LHCN-M2 (cell line): ENCODE data around the gene SWAP70. TPM values are rescaled to one million over a fixed set of nuclear protein-coding genes. Genes with fewer than 3 reads are reported as not detected.

Source experiments
- DNase-seq: peaks from one replicate; pipeline ENCODE4 v3.0.0-alpha.2; 2012; ENCODE audit warnings: low read depth
- total RNA-seq: library from RNA; depleted of rRNA; stranded (reverse); fragments of >200 nt; gene quantifications from 2 replicates; pipeline ENCODE4 v1.2.3, GENCODE V29; 2014

SWAP70 gene
- total RNA-seq, 1 experiment from 2014 or later = 24.1 TPM

DNA sequence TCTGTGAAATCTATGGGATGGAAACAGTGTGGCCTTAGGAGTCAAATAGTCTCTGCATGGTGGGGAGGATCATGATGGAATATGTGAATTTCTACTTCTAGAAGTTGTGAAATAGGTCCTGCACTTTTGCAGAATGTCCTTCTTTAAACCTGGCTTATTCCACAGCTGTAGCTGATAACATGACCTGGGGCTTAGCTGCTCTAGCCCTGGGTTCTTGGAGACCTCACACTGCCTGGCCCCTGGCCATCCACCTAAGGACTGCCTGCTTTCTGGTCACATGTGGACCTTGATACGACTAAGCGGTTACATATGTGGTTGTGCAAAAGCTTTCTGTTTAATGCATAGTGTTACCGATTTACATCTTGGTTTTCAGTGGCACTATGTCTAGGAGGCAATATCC lies 88.2 kb downstream of the SWAP70 start:
- DNase-seq = peak; percentile 43

DNA sequence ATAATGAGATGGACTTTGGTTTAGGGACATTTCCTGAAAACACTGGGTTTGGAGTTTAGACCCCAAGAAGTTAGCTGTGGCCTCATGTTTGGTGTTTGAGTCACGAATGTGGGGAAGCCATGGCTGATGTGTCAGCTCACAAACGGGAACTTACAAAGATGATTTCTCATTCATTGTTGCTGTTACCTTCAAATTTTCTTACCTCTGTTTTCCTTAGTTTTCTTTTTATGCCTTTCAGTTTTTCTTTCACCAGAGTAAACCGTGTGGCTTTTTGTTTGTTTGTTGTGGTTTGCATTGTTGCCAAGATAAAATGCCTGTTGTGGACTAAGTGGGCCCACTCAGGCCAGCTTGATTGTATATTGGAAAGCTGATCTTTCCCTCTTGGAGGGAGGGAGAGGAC lies 89.1 kb downstream of the SWAP70 start:
- peak; percentile 84 for DNase-seq

DNA sequence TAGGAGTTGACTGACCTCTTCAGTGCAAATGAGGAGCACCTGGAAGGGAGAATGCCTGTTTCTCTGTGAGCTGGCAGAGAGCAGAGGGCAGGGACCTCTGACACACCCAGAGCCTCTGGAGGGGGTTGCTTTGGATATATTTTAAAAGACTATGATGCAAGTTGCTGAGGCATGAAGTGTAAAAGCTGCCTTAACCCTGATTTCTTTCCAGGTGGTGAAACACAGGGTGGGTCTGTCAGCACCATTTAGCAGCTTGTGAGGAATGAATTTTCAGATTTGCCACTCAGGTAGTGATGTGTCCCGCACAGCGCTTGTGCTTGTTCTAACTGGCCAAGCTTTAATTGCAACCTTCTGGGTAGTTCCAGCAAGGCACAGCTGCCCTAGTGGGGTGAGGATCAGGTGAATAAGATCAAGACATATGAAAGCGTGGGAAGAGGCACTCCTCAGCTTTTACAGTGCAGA lies 90.2 kb downstream of the SWAP70 start:
- peak; percentile 39 for DNase-seq

- peak; percentile 83 for DNase-seq
These were observed 91.8 kb downstream of the SWAP70 start for GRCh38 chr11:9755561-9756185.

DNA sequence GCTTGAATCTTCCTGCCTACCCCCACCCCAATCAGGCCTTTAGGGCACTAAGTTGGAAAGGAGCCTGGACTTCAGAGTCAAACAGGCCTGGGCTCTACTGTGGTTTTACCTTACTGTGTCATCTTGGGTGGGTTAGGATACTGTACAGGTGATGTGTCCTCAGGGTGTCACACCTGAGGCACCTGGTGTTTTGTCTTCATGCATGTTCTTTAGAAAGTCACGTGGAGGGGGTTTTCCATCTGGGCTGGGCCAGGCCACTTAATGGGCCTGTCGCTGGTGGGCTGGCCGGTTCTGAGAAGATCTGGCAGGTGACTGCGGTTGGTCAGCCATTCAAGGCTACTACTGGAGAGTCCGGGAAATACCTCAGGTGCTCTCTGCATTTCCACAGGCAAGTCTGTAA lies 92.6 kb downstream of the SWAP70 start:
- DNase-seq = no peak

- DNase-seq = no peak
These were observed 93.0 kb downstream of the SWAP70 start for GRCh38 chr11:9756878-9757277.

GRCh38 chr11:9757809-9758636 lies 94.1 kb downstream of the SWAP70 start:
- peak; percentile 64 for DNase-seq

DNA sequence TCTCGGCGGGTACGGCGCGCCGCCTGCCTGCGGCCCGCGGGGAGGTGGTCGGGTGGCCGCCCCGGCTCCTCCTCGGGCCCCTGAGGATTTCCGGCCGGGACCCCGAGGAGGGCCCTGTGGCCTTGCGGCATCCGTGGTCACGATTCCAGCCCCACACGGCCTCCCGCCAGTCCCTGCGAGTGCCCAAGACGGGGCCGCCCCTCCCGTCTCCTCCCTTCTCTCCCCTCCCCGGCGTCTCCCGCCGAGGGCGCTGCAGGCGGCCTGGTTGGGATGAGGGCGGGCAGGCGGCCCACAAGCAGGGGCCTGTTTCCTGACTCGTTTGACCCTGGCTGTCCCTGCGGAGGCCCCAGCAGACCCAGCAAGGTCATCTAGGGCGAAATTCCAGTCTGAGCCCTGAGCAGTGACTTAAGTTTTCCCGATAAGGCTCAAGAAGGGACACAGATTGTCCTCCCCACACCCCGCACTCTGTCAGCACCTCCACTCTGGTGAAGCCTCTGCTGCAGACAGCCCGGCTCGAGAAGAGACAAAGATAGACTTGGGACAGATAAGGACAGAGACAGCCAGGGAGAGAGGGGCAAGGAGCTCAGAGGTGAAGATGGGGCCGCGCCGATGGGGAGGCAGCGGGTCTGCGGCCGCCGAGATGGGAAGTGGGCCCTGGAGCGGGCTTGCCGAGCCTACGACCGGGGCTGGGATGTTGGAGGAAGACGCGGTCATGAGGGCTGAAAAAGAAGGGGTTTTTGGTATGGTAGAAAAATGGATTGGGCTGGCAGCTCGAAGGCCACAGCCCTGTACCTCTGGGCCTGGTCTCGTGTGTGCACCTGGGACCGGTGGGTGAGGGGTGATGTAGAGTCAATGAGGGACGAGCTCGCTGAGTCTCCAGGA lies 95.0 kb downstream of the SWAP70 start:
- DNase-seq = peak; percentile 86

GRCh38 chr11:9759519-9760192 lies 95.8 kb downstream of the SWAP70 start:
- DNase-seq = peak; percentile 100

- peak; percentile 93 for DNase-seq
These were observed 96.3 kb downstream of the SWAP70 start for GRCh38 chr11:9760193-9760575.

DNA sequence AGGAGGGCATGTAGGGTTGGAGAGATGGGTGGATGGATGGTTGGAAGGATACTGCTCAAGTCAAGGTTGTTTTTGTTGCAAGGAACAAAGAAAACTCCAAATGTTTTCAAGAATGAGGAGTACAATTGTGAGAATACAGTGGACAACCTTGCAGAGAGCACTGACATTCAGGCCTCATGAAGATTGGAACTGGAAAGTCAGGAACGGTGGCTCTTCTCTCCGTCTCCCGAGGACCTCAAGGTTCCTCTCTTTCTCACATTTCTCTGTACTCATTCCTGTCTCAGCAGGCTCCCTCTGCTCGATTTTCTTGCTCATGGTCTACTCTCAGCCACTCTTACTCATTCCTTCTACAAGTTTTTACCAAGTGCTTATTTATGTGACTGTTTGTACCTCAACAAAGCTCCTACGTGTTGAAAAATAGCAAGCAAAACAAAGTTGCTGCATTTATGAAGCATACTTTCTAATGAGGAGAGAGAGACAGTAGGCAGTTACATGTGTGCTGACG lies 97.6 kb downstream of the SWAP70 start:
- DNase-seq = no peak

- DNase-seq = no peak
These were observed 98.7 kb downstream of the SWAP70 start for GRCh38 chr11:9762531-9762930.

GRCh38 chr11:9763301-9763700 lies 99.4 kb downstream of the SWAP70 start:
- peak; percentile 35 for DNase-seq

DNA sequence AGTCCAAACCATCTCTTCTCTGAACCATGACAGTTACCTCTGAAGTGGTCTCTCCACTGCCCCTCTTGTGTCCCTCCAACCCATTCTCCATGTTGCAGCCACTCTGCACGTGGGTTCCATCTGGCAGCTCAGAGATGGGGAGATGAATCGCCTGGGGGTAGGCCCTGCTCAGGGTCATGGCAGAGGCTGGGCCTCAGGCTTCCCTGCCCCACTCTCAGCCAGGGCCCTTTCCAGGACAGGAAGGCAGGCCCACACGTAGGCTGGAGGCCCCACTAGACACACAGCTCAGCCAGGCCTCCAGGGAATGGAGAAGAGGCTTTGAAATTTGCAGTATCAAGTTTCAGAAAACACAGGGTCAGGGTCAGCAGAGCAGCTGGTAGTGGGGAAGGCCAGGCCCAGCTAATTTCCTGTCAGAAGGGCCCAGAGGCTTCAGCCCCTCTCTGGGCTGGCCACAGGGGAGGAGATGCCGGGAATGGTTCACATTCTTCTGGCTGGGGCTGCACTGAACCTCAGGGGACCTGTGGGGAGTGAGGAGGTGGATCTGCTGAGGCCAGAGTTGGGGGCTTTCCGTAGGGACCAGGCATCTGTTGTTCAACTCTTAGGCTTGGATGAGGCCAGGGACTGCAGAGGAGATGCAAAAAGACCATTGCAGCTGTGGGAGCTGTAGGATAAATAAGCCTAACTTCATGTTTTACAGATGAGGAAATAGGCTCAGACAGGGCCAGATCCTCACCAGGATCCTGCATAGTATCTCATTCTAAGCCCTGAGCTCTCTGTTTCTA lies 101.6 kb downstream of the SWAP70 start:
- DNase-seq = peak; percentile 99

DNA sequence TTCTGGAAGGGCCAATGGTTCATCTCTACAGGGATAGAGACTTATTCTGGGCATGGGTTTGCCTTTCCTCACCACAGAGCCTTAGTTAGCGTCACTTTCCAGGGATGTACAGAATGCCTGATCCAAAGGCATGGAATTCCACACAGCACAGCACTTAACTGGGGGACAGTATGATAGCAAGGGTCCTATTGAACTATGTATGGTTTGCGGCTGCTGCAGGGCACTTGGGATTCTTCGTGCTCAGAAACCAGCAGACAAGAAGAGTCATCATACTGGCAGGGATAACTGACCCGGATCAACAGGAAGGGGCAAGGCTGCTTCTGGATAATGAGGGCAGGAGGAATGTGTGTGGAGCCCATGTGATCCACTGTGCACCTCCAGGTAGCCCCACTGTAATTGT lies 105.7 kb downstream of the SWAP70 start:
- no peak for DNase-seq

DNA sequence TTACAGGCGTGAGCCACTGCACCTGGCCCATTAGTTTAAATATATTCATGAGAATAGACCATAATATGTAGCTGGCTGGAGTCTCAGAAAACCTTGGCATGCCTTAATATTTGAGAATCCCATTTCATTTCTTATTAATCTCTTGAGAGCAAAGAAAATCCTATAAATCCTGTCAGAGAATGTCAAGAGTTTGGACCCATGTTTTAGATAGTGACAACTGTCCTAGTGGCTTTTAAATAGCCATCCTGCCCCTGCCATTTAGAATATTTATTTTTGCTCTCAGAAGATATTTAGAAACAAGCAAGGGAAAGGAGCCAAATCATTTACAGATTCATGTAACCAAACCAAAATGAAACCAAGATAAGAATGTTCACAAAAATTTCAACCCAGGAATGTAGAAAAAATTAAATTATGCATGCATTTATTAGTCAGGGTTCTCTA lies 107.2 kb downstream of the SWAP70 start:
- DNase-seq = no peak

DNA sequence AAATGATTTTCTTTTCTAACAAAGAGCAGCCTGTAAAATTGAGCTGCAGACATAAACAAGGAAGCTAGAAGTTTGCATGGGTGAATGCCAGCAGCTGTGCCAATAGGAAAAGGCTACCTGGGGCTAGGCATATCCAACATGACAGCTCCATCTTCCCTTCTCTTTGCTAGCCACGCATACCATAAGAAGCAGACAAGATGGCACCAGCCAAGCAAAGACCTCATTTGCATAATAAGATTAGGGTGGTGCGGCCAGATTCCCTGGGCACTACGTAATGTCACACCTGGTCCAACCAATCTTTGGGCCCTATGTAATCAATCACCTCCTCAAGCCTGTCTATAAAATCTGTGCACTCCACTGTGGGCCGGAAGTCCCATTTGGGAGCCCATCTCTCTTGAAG lies 108.3 kb downstream of the SWAP70 start:
- DNase-seq = no peak

DNA sequence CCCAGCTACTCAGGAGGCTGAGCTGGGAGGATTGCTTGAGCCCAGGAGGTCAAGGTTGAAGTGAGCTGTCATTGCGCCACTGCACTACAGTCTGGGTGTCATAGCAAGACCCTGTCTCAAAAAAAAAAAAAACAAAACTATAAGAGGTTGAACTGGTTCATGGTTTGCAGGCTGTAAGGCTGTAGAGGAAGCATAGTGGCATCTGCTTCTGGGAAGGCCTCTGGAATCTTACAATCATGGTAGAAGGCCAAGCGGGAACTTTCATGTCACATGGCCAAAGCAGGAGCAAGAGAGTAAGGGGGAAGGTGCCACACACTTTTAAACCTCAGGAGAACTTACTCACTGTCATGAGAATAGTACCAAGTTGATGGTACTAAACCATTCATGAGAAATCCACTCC lies 109.6 kb downstream of the SWAP70 start:
- no peak for DNase-seq

DNA sequence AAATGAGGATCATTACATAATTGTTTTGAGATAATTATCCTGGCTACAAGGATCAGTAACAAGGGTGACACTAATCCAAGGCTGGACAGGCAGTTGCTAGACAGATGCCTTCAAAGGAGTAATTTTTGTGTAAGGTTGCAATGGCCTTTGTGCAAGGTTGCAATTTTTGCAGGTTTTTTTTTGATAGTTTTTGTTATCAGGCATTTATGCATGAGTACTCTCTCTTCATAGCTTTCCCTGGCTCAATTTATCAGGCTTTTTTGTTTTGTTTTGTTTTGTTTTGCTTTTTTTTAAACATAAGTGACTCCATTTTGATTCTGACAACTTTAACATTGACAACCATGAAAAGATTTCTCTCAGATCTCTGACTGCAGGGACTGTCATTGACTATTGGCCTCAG lies 110.2 kb downstream of the SWAP70 start:
- DNase-seq = no peak
